ENCODE measurements around the gene STK32C.
"Not testable (repeated sequence)": the region's sequence is repeated elsewhere in the genome, so short reads cannot be mapped to it uniquely, and the experiment has no call there.

Gene STK32C

DNA sequence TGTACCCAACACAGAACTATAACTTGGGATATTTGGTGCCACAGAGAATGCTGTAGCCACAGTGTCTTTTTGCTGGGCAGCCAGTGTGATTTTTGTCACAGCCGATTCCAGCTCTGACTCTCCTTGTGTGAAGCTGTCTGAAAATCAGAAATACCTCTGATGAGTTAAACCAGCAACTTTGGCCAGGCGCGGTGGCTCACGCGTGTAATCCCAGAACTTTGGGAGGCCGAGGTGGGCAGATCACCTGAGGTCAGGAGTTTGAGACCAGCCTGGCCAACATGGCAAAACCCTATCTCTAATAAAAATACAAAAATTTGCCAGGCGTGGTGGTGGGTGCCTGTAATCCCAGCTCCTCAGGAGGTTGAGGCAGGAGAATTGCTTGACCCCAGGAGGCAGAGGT lies 30.1 kb upstream of the STK32C start:
- not testable (repeated sequence) for DNase-seq

DNA sequence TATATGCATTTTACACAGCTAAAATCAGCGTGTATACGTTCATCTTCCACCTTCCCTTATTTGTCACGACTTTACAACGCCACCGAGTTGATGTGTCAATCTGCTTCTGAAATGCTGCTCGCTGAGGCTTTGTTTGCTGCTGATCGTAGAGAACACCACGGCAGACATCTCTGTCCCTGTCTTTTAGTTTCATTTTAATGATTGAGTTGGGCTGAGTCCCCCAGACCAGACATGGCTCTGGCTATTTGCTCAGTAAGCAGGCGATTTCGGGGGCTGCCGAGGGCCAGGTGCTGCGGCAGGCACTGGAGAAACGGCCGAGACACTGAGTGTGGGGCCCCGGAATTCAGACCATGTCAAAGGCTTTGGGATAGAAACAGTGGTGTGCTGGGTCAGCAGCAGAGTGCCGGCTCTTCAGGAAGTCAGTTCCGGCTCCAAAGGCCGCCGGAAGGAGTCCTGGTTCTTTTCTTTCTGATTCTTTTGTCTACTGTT lies 29.2 kb upstream of the STK32C start:
- DNase-seq = peak in 2 of 6 experiments; percentile 14 to 39

DNA sequence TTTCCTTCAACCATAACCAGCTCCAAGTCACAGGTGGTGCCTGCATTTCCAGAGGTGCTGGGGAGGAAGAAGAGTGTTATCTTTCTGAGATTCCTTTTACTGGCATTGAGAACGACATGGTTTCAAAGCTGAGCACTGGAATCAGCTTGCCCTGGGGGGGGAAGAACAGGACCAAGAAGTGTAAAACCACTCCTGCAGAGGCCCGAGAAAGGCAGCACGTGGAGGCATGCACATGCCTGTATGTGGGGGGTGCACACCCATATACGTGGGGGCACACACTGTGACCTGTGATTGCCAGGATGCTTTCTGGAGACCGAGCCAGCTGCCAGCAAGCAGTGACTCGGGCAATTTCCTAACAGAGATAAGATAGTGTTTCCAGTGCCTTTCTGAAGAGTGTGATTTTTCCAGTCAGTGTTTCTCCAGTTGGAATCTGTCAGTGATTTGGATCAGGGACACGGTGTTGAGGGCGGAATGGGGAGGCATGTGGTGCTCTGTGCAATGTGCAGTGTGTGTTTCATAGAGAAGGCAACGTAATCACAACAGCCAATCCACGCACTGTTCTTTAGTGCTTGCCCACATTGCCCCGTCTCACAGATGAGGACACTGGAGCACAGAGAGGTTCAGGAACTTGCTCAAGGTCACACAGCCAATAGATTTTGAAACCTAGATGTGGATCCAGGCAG lies 28.5 kb upstream of the STK32C start:
- no peak for DNase-seq

DNA sequence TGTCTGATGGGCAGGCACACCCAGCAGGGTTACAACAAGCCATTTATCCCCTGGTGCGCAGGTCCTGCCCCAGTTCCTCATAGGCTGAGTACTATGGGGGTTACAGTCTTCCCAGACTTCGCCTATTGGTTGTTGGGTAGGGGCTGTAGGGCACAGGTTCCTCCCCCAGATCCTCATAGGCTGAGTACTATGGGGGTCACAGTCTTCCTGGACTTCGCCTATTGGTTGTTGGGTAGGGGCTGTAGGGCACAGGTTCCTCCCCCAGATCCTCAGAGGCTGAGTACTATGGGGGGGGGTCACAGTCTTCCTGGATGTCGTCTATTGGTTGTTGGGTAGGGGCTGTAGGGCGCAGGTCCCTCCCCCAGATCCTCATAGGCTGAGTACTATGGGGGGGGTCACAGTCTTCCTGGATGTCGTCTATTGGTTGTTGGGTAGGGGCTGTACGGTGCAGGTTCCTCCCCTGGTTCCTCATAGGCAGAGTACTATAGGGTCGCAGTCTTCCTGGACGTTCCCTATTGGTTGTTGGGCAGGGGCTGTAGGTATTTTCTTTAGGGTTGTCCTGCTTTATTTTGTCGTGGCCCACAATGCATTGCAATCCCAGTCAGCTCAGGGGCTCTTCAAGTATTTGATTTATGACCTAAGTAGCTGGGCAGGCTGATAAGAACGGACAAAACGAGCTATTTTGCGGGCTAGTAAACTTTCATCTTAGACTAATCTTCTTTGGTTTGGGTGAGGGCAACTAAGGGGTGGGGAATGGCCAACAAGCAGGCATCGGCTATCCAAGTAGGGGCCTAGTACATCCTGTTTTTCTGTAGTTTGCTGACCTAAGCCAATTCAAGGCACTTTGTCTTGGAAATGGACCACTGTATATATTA lies 27.7 kb upstream of the STK32C start:
- DNase-seq = no peak

DNA sequence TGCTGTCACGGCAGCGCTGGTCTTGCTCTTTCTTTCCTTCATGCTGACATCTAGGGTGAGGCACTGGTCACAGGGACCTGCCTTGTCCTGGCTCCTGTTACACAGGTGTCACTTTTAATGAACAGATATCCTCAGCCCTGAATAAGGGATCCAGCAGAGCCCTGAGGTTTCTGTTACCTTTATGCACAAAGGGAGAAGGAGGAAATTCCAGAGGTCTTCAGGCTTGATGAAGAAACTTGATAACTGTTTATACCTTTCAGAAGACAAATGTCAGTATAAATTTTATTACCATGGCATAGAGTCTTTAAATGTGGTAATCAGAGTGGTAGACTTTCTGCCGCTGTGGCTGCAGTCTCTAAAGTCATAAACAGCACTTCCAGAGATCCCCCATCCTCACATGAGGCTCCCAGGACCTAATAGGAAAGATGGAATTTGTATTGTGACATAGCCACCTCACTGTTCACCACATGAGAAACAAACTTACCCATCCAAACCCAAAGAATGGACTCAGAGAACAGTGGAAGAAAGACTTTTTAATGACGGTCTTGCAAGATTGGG lies 27.0 kb upstream of the STK32C start:
- no peak for DNase-seq

DNA sequence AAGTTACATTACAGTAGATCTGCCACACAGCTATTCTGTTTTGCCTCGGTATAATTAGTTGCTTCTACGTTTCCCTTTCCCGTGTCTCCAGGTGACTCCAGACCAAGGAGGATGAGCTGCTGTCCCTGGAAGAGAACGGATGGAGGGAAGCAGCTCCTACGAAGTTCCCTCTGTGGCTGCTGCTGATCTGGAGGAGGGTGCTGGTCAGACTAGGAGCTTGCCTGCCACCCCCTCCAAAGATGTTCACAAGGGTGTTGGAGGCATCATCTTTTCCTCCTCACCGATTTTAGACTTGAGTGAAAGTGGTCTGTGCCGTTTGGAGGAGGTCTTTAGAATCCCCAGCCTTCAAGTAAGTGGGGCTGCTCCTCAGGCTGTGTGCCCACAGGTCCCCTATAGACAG lies 25.6 kb upstream of the STK32C start:
- no peak for DNase-seq

DNA sequence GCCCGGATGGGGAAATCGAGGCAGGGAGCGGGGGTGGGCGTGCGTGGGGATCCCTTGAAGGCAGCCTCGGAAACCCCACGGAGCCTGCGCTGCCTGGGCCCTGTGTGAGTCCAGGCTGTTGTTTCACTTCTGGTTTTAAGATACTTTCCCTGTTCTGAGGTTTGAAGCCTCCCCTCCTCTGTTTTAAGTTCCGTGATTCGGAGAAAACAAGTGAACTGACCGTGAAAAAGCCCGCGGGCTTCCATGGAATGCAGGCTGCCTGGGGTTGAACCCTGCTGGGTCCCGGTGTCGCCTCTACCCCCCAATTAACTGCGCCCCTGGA lies 24.6 kb upstream of the STK32C start:
- peak in 1 of 6 experiments; percentile 71 for DNase-seq

DNA sequence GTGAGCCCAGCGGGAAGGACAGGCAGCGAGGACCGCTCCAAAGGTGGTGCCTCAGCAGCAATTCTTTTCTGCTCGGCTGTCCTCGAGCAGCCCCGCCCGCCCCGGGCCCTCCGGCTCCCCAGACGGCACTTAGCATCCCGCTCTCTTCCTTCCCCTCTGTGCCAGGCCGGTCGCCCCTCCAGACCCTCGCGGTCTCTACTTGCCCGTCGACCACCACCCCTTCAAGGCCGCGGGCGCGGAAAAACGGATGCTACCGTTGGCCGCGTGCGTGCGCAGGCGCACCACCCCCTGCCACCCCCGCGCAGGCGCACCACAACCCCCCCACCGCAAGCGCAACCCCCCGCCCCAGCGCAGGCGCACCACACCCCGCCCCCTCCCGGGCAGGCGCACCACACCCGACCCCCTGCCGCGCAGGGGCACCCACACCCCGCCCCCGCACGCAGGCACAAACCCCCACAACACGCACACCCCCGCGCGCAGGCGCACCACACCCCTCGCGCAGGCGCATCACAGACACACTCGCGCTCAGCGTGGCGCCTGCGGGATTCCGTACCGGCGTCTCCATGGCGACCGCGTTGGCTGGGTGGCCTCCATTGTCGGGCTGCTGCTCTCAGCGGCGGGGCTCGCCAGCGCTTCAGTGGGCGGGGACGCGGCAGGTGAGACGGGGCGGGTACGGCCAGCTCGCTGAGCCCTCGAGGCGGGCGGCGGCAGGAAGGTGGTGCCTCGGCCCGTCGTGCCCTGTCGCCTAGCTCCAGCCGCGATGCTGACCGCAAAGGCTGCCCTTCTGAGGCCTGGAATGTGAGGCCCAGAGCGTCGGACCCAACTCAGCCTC lies 24.1 kb upstream of the STK32C start, which contains the start of gene LRRC27:
TSS of gene LRRC27 (plus strand) at position 593 of the 832 bp plus-strand sequence. CDS start 1,332 bp downstream, outside the sequence.
- peak; percentile 99 to 100 (median 100) for DNase-seq

DNA sequence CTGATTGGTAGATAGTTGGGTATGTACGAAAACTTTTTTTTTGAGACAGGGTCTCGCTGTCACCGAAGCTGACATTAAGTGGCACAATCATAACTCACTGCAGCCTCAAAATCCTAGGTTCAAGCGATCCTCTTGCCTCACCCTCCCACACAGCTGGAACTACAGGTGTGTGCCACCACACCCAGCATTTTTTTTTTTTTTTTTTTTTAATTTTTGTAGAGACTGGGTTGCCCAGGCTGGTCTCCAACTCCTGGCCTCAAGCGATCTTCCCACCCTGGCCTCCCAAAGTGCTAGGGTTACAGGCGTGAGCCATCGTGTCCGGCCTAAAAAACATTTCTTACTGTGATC lies 22.7 kb upstream of the STK32C start:
- DNase-seq = no peak

DNA sequence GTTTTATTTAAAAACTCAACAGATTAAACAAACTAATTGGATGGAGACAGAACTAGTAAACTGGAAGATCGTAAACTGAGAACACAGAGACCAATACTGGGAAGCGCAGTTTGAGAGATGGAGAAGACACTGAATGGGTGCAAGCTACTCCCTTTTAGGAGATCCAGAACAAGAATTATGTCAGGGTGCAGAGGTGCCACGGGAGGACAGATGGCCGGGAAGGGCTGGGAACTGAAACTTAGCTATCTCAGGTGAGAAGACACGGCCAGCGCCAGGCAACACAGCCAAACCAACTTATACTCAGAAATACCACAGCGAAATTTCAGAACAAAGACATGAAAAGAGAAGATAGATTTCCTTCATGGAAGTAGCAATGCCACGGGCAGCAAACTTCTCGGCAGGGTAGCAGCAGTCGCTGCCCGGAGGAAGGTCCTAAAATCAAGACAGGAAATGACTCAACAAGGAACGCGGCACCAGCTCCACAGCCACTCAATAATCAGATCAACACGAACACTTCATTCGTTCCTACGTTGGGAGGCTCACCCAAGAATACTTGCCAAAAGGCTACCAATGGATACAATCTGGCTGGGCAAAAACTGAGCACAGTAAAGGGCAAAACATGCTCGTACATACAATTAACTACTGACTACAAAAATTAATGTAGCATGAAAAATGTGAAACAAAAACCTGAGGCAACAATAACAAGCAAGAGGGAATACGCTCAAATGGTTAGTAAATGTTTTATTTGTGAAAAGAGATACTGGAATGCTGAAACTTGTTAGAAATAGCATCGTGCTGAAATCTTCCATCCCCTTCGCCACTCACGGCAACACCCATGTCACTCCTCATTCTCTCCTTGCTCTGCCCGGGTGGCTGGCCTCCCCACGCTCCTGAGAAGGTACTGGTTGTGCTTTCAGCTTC lies 22.1 kb upstream of the STK32C start:
- DNase-seq = peak in 1 of 6 experiments; percentile 8

DNA sequence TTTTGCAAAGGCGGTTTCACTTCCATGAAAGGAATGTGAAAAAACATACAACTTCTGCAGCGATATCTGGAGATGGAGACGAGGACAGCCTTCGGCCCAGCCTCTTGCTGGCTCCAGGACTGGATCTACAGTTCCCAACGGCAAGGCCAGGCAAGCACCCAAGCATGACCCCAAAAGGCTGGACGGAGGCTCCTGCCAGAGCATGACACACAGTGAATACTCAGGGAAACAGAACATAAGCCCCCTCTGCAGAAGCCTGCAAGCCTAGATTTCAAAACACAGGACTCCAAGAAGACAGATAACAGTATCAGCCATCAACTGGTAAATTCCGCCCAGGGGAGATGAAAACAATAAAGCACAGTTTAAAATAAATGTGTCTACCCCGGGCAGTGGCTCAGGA lies 21.0 kb upstream of the STK32C start:
- DNase-seq = no peak

DNA sequence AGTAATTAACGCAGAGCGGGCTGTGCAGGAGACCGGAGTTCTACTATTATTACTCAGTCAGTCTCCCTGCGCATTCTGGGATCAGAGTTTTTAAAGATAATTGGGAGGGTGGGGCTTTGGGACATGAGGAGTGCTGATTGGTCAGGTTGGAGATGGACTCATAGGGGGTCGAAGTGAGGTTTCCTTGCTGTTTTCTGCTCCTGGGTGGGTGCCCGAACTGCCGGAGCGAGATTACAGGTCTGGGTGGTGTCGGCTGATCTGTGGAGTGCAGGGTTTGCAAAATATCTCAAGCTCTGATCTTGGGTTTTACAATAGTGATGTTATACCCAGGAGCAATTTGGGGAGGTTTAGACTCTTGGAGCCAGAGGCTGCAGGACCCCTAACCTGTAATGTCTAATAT lies 20.4 kb upstream of the STK32C start:
- no peak for DNase-seq

DNA sequence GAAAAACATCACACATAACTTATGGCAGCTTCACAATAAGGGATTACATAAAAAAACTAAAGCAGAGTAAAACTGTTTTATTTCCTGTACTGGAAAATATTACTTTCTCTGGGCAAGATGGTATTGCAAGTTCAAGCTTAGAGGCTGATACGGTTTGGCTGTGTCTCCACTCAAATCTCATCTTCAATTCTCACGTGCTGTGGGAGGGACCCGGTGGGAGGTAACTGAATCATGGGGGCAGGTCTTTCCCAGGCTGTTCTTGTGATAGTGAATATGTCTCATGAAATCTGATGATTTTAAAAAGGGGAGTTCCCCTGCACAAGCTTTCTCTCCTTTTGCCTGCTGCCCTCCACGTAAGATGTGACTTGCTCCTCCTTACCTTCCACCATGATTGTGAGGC lies 19.2 kb upstream of the STK32C start:
- DNase-seq = no peak

DNA sequence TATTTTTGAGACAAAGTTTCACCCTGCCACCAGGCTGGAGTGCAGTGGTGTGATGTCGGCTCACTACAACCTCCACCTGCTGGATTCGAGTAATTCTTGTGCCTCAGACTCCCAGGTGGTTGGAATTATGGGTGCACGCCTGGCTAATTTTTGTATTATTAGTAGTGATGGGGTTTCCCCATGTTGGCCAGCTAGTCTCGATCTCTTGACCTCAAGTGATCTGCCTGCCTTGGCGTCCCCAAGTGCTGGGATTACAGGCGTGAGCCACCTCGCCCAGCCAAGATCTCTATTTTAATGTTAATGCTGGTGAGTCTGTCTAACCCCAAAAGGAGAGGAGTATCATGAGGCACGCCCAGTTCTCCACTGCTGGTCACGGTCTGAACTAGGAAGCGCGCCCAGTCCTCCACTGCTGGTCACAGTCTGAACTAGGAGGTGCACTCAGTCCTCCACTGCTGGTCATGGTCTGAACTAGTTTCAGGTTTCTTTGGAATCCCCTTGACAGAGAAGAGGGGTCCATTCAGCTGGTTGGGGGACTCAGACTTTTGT lies 18.7 kb upstream of the STK32C start:
- DNase-seq = no peak

DNA sequence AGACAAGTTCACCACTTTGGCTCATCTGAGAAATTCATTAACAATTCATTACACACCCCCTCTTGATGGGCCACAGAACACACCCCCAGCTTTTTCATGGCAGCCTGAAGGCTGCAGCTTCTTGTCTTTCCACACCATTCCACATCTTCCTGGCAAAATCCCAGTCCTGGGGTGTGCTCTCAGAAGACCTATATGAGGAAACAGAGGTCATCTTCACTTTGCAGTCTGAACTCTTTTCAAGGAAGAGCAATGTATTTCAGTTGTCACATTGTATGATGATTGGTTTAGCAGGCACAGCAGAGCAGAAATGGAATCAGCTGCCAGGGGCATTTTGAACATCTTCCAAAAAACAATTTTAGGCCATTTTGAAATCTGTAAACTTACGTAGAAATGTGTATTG lies 16.4 kb upstream of the STK32C start:
- DNase-seq = no peak

DNA sequence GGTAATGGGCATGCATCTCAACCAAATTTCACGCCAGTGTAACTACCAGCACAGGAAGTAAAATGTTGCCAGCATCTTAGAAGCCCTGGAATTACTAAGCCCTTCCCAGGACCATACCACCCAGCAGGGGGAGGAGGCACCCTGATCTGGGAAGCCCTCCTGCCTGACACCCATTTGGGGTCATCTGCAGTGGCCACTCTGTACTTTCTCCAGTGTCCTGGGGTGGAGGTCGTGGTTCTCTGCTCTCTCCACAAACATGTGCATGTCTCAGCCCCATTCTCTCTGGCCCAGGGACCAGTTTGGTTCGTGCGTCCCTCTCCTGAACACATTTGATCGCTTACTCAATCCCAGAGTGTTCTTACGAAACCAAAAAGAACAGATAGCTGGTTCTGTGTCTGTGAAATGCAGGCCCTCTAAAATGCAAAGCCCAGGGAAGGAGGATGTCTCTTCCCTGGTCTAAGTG lies 14.9 kb upstream of the STK32C start:
- no peak for DNase-seq

DNA sequence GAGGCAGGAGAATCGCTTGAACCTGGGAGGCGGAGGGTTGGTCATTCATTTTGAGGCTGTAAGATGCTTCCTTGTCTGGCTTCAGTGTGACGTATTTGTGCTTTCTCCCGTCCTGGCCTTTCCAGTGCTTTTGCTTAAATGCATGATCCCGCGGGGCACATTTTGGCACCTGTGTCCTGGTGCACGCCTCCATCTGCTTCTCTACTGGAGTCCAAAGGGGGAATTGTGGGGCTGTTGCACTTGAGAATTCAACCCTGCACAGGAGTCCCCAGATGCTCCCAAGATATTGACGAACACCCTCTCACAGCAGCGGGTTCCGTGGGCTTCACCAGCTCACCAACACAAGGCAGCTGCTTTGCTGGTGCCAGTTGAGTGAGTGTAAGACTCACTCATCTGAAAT lies 14.0 kb upstream of the STK32C start:
- DNase-seq = no peak

DNA sequence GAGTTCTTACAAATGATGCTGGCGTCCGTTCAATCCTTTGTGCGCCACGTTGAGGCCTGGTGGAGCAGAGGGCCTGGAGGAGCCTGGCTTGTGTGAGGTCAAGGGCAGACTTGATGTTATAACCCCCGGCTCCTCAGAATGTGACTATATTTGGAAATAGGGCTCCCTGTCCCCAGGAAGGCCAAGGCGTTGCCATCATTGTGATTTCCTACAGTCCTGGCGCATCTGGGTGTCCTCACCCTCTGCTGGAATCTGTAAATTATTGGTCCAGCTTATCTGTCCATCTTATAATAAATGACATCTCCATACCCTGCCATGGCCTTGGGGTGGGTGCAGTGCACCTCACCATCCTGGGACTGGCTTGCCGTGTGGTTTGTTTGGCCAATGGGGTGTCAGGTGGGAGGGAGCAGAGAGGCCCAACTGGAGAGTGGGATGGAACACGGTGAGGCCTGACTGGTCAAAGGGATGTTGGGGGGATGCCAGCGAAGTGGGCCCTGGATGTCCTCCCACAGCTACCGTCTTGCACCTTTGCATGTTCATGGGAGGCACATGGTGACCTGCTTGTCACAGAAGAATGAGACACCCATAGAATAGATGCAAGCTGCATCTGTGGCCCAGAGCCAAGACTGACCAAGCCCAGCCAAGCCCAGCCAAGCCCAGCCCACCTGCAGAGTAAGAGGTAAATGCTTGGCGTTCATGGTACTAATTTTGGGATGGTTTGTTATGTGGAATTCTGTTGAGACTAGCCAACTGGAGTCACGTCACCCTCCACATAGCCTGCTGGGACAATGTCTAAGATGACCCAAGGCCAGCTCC lies 13.1 kb upstream of the STK32C start:
- DNase-seq = no peak

DNA sequence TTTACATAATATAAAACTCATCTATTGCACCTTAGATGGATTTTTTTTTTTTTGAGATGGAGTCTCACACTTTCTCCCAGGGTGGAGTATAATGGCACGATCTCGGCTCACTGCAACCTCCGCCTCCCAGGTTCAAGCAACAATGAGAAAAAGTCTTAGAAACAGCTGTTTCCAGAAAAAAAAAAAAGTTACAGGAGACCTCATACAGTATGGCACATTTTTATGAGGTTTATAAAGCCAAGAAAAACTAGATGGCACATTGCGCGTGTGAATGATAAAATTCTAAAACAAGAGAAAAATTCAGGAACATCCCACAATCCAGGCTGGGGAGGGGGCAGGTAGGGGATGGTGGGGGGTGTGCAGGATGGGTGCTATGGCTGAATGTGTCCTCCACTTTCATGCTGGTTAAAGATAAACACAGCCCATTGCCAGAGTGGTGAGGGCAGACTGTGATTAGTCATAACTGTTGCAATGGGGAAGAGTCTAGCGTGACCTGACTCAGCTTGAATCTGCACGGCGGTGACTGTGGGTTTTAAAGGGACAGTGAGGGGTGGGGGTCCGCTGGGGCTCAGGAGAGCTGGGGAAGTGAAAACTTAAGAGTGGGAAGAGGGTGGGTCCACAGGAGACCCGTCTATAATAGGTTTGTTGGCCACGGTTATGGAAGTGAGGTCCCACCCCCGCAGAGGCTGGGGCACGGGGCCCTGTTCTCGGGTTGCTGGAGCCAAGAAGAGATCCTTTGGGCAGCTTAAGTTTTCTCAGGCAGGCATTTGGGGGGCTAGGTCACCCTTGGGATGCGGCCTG lies 12.3 kb upstream of the STK32C start:
- no peak for DNase-seq

DNA sequence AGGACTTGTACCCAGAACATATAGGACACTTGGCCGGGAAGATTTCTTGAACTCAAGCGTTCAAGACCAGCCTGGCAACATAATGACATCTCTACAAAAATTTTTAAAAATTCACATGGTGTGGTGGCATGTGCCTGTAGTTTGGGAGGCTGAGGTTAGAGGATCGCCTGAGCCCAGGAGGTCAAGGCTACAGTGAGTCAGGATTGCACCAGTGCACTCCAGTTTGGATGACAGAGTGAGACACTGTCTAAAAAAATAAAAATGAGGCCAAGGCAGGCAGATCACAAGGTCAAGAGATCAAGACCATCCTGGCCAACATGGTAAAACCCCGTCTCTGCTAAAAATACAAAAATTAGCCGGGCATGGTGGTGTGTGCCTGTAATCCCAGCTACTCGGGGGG lies 9.7 kb upstream of the STK32C start:
- not testable (repeated sequence) for DNase-seq

Measured in stimulated activated naive CD4-positive, alpha-beta T cell (primary cell).